NCI-H510A (cell line): ENCODE measurements around the gene NLGN3.
A peak's percentile ranks its signal among the peaks of the same experiment; 100 is the strongest.

Experiments used
- DNase-seq: peaks from one replicate; lab custom pipeline; 2025; lab: John Stamatoyannopoulos, UW

Gene NLGN3

GRCh38 chrX:71118032-71118984, 26.3 kb upstream of the NLGN3 start, which contains the start of gene MED12:
Gene MED12, plus strand, starts transcription at chrX:71118596. Its CDS starts 159 bp downstream, at chrX:71118755.
- DNase-seq: peak; percentile 65

GRCh38 chrX:71118985-71119535, 25.6 kb upstream of the NLGN3 start:
- no peak for DNase-seq

GRCh38 chrX:71128166-71128833, 16.3 kb upstream of the NLGN3 start:
- no peak for DNase-seq

- DNase-seq: peak; percentile 21
Measured at GRCh38 chrX:71128915-71129765, 15.5 kb upstream of the NLGN3 start.

- DNase-seq: no peak
Measured at GRCh38 chrX:71131510-71131909, 13.1 kb upstream of the NLGN3 start.

GRCh38 chrX:71140440-71140839, 4.2 kb upstream of the NLGN3 start:
- no peak for DNase-seq

GRCh38 chrX:71143508-71143907, 1.1 kb upstream of the NLGN3 start:
- DNase-seq: no peak

GRCh38 chrX:71147496-71148277, 3.0 kb downstream of the NLGN3 start:
- no peak for DNase-seq

GRCh38 chrX:71148278-71148663, 3.6 kb downstream of the NLGN3 start:
- no peak for DNase-seq

- no peak for DNase-seq
Measured at GRCh38 chrX:71151366-71151765, 6.7 kb downstream of the NLGN3 start.

- DNase-seq: no peak
Measured at GRCh38 chrX:71154196-71154595, 9.6 kb downstream of the NLGN3 start.

- DNase-seq: no peak
Measured at GRCh38 chrX:71154641-71155040, 10.0 kb downstream of the NLGN3 start.

- no peak for DNase-seq
Measured at GRCh38 chrX:71158603-71159002, 14.0 kb downstream of the NLGN3 start.

GRCh38 chrX:71159335-71159734, 14.7 kb downstream of the NLGN3 start:
- DNase-seq: no peak

- DNase-seq: no peak
Measured at GRCh38 chrX:71160475-71160874, 15.8 kb downstream of the NLGN3 start.

- DNase-seq: no peak
Measured at GRCh38 chrX:71162981-71163380, 18.3 kb downstream of the NLGN3 start.

GRCh38 chrX:71164071-71164470, 19.4 kb downstream of the NLGN3 start:
- DNase-seq: no peak

GRCh38 chrX:71166461-71166860, 21.8 kb downstream of the NLGN3 start:
- no peak for DNase-seq

- DNase-seq: no peak
Measured at GRCh38 chrX:71167031-71167781, 22.6 kb downstream of the NLGN3 start.

GRCh38 chrX:71168134-71168533, 23.5 kb downstream of the NLGN3 start:
- DNase-seq: no peak
